Esophagus muscularis mucosa (tissue), 4 donors: ENCODE results near the gene CLIC4. TPM values are rescaled to one million over a fixed set of nuclear protein-coding genes. Genes with fewer than 3 reads are reported as not detected.
A peak's percentile ranks its signal among the peaks of the same experiment; 100 is the strongest.

ENCODE experiments used
- DNase-seq: peaks from one replicate; pipeline ENCODE4 v3.0.0-alpha.2; 2017; ENCODE audit errors: extremely low spot score
- H3K27ac ChIP-seq, 4 donors: fragments of 200-600 bp; sonication (generic); replicated peaks in 1 of 4; 1 replicate in 3 of 4; 2 replicates in 1 of 4; pipeline ENCODE4 v1.5.1; 2016 to 2019; ENCODE audit warnings: mild to moderate bottlenecking in 1 of 4
- H3K27me3 ChIP-seq, 4 donors: fragments of 200-600 bp; sonication (generic); one replicate each; pipeline versions ENCODE4 v1.5.1 to v1.6.0; 2016 to 2019
- H3K36me3 ChIP-seq, 4 donors: fragments of 200-600 bp; sonication (generic); one replicate each; pipeline ENCODE4 v1.5.1; 2016 to 2019
- H3K4me1 ChIP-seq, 4 donors: fragments of 200-600 bp; sonication (generic); one replicate each; pipeline ENCODE4 v1.5.1; 2016 to 2019
- H3K4me3 ChIP-seq, 4 donors: fragments of 200-600 bp; sonication (generic); 1 replicate in 2 of 4; 2 replicates in 2 of 4; pipeline ENCODE4 v1.5.1; 2016 to 2019; ENCODE audit warnings: mild to moderate bottlenecking in 4 of 4, moderate library complexity in 1 of 4
- H3K9me3 ChIP-seq, 4 donors: fragments of 200-600 bp; sonication (generic); 1 replicate in 3 of 4; 2 replicates in 1 of 4; pipeline ENCODE4 v1.5.1; 2016 to 2019
- CTCF ChIP-seq, 3 experiments: fragments of 200-600 bp in 2 of 3; fragments of 450-650 bp in 1 of 3; sonication (generic) in 2 of 3; IDR thresholded peaks; one replicate each; pipeline ENCODE4 v1.5.1; 2017 to 2019; ENCODE audit warnings: antibody characterized with exemption in 3 of 3, mild to moderate bottlenecking in 2 of 3, moderate library complexity in 1 of 3
- EP300 ChIP-seq: sonication (generic); formaldehyde crosslinking; IDR thresholded peaks from one replicate; pipeline ENCODE4 v1.6.1; 2017; ENCODE audit warnings: antibody characterized with exemption
- POLR2A ChIP-seq: fragments of 450-650 bp; IDR thresholded peaks from one replicate; pipeline ENCODE4 v1.6.1; 2017; ENCODE audit warnings: antibody characterized with exemption, moderate library complexity, mild to moderate bottlenecking, low read depth
- POLR2AphosphoS5 ChIP-seq, 2 donors: sonication (generic); formaldehyde crosslinking; IDR thresholded peaks; one replicate each; pipeline ENCODE4 v1.6.1; 2017; ENCODE audit warnings: antibody characterized with exemption in 2 of 2
- WGBS: methylation state at CpG from one replicate; pipeline ENCODE4 v1.1.5; 2018; 5-methylcytosine and 5-hydroxymethylcytosine counted together
- intact Hi-C: fragments of 100-400 bp; cut with DNase I; formaldehyde crosslinking; loops from one replicate; pipeline ENCODE4 v1.15.1; 2023
- total RNA-seq, 4 donors: library from RNA; depleted of rRNA; stranded (reverse); fragments of >200 nt; gene quantifications; one replicate each; pipeline versions ENCODE4 v1.1.0 to v1.2.1, GENCODE V29; 2016

CLIC4 gene
- total RNA-seq, 4 donors from 2014 or later, result 375 to 606 (median 595) TPM

- TF ChIP-seq POLR2AphosphoS5 (IDR thresholded peaks at IDR 0.05) (no peak), CTCF (IDR thresholded peaks at IDR 0.05) (no peak), POLR2A (no peak), EP300 (no peak)
- Histone ChIP-seq H3K4me1 (peaks cover 10 to 14% (median 13%) of the 10 kb centered on the region in 4 donors), H3K36me3 (no peaks in the 10 kb centered on the region), H3K9me3 (no peaks in the 10 kb centered on the region), H3K27me3 (no peaks in the 10 kb centered on the region), H3K4me3 (no peak overlapping the region), H3K27ac (no peak overlapping the region)
- DNase-seq, result no peak
- WGBS, result 87% methylated on average over 5 of the region's 5 CpGs
- intact Hi-C loops, result no loop called here
Observed at GRCh38 chr1:24713736-24714135, 31.5 kb upstream of the CLIC4 start.

- DNase-seq, result no peak
- H3K4me1 ChIP-seq, result peaks cover 21 to 27% (median 24%) of the 10 kb centered on the region in 4 donors
- no peak overlapping the region for H3K4me3 ChIP-seq
- intact Hi-C loops, result no loop called here
- no peaks in the 10 kb centered on the region for H3K27me3 ChIP-seq
- no peak for TF ChIP-seq POLR2AphosphoS5 (IDR thresholded peaks at IDR 0.05)
- TF ChIP-seq CTCF (IDR thresholded peaks at IDR 0.05), result no peak
- TF ChIP-seq POLR2A, result no peak
- TF ChIP-seq EP300, result no peak
- 97% methylated on average over 8 of the region's 8 CpGs for WGBS
- peak overlapping the region; percentile 20 to 62 (median 43) for H3K27ac ChIP-seq
- no peaks in the 10 kb centered on the region for H3K9me3 ChIP-seq
- H3K36me3 ChIP-seq, result no peaks in the 10 kb centered on the region
Observed at GRCh38 chr1:24714859-24715520, 30.3 kb upstream of the CLIC4 start.

GRCh38 chr1:24715658-24716057 lies 29.6 kb upstream of the CLIC4 start:
- Histone ChIP-seq H3K9me3 (no peaks in the 10 kb centered on the region), H3K4me1 (peaks cover 22 to 32% (median 29%) of the 10 kb centered on the region in 4 donors), H3K27ac (peak overlapping the region in 3 of 4 donors; percentile 20 to 62 (median 43)), H3K4me3 (no peak overlapping the region), H3K36me3 (no peaks in the 10 kb centered on the region), H3K27me3 (no peaks in the 10 kb centered on the region)
- intact Hi-C loops, result no loop called here
- DNase-seq, result no peak
- over 99% methylated on average over 7 of the region's 7 CpGs for WGBS
- TF ChIP-seq CTCF (IDR thresholded peaks at IDR 0.05) (no peak), EP300 (no peak)

- Histone ChIP-seq H3K27me3 (no peaks in the 10 kb centered on the region), H3K4me3 (no peak overlapping the region), H3K27ac (peak overlapping the region in 3 of 4 donors; percentile 9 to 60 (median 40)), H3K4me1 (peaks cover 26 to 39% (median 34%) of the 10 kb centered on the region in 4 donors), H3K9me3 (no peaks in the 10 kb centered on the region), H3K36me3 (no peaks in the 10 kb centered on the region)
- no peak for TF ChIP-seq POLR2AphosphoS5 (IDR thresholded peaks at IDR 0.05)
- no peak for TF ChIP-seq EP300
- no peak for TF ChIP-seq POLR2A
- TF ChIP-seq CTCF (IDR thresholded peaks at IDR 0.05), result no peak
- WGBS, result 84% methylated on average over 6 of the region's 8 CpGs
- intact Hi-C loops, result no loop called here
- no peak for DNase-seq
Observed at GRCh38 chr1:24717887-24718650, 27.2 kb upstream of the CLIC4 start.
